ENCODE measurements around the gene LRRC3. TPM values are rescaled to one million over a fixed set of nuclear protein-coding genes. Genes with fewer than 3 reads are reported as not detected.

Gene LRRC3
- total and polyA plus RNA-seq, 2 of the 8 experiments (the other 6 are each of a cell fraction or from before 2014, with no cell fraction given): 3.1 to 5.4 TPM

DNA sequence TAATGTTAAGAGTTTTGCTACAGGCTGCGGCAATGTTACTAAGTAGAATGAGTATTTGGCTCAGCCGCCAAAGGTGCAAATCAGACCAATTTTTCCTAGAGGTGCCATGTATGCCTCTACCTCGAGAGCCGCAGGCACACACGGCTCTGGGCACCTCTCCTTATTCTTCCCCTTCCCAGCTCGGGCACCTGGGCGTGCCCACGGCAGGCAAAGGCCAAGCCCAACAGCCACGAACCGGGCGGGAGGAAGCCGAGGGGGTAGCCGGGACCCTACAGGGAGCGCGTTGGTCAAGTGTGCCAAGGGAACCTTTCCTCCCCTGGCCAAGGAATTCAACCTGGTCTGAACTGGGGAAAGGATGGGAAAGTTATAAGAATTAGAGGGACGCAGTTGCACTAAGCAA is 31.0 kb downstream of the LRRC3 start:
- H4K91ac ChIP-seq (replicated peaks; ENCODE audit: insufficient read length, low read length): no peak overlapping the region
- H2BK12ac ChIP-seq (ENCODE audit: low read depth, low read length): no peak overlapping the region
- H3K27me3 ChIP-seq (replicated peaks in 1 of 4; ENCODE audit: control insufficient read depth in 3 of 4, extremely low read depth in 1 of 4, insufficient read depth in 3 of 4, low read length in 3 of 4): no peaks in the 10 kb centered on the region; a peak in 1 of 7 replicates
- H3K18ac ChIP-seq (ENCODE audit: extremely low read depth, low read length): no peak overlapping the region
- no peak overlapping the region for H3K56ac ChIP-seq (replicated peaks; ENCODE audit: insufficient read length, low read depth, low read length)
- no peak overlapping the region for H3K4ac ChIP-seq (replicated peaks; ENCODE audit: insufficient read length, low read depth, low read length)
- no peaks in the 10 kb centered on the region; the same call in 1 of the 2 replicates for H3K23me2 ChIP-seq (ENCODE audit: low read depth, low read length)
- H3K79me2 ChIP-seq (ENCODE audit: control insufficient read depth in 1 of 2, insufficient read depth in 2 of 2, low read length in 2 of 2): peaks cover 3 to 25% of the 10 kb centered on the region in 2 experiments; a peak in 3 of 4 replicates
- no peak overlapping the region for H2BK120ac ChIP-seq (replicated peaks; ENCODE audit: low read depth, low read length)
- no peak for FAIRE-seq
- no peak overlapping the region for H4K8ac ChIP-seq (ENCODE audit: extremely low read depth, insufficient read depth, low read length)
- H4K5ac ChIP-seq (ENCODE audit: insufficient read length, low read depth, low read length): no peak overlapping the region
- no peak overlapping the region for H2AK5ac ChIP-seq (ENCODE audit: low read depth, low read length)
- H2BK20ac ChIP-seq (ENCODE audit: low read length): no peak overlapping the region
- no peak overlapping the region for H2BK15ac ChIP-seq (ENCODE audit: low read length)
- H2BK5ac ChIP-seq (ENCODE audit: low read depth, low read length): no peak overlapping the region; the same call in 1 of the 2 replicates
- peaks cover 0 to 12% (median 4%) of the 10 kb centered on the region in 4 experiments; a peak in 4 of 8 replicates for H3K36me3 ChIP-seq (ENCODE audit: control insufficient read depth in 2 of 4, insufficient read depth in 4 of 4, low read length in 3 of 4)
- no peak for DNase-seq (ENCODE audit: low read depth in 1 of 2, low spot score in 2 of 2)
- H3K4me1 ChIP-seq (replicated peaks in 1 of 4; ENCODE audit: control insufficient read depth in 3 of 4, insufficient read depth in 4 of 4, low read length in 3 of 4): peaks cover 0 to 3% (median 1%) of the 10 kb centered on the region in 4 experiments; a peak in 3 of 7 replicates
- H3K79me1 ChIP-seq (ENCODE audit: low read depth, low read length): no peaks in the 10 kb centered on the region
- no peaks in the 10 kb centered on the region for H4K20me1 ChIP-seq (replicated peaks in 1 of 2; ENCODE audit: control insufficient read depth in 1 of 2, insufficient read depth in 2 of 2, low read length in 2 of 2)
- H3K14ac ChIP-seq (ENCODE audit: insufficient read length): no peak overlapping the region
- WGBS, 2 experiments (ENCODE audit: extremely low coverage in 1 of 2, insufficient coverage in 1 of 2, insufficient read length in 1 of 2, insufficient replicate concordance in 2 of 2, low coverage in 1 of 2, low lambda C conversion rate in 2 of 2, missing lambda C conversion rate in 1 of 2): 63% methylated on average over 16 of the region's 16 CpGs; no CpG with 5 or more reads in 1 of the 2 experiments
- H2AFZ ChIP-seq (ENCODE audit: low read length): no peak overlapping the region
- H3K23ac ChIP-seq (ENCODE audit: insufficient read length): no peak overlapping the region
- POLR2A ChIA-PET (ENCODE audit: partially characterized antibody): interaction anchor here (0.6 to 1.4 kb wide), 9 partner anchors 10 to 443 kb away, joined by 3 to 14 read pairs (median 3); partner anchors contain the start of gene PTTG1IP
- H3K4me2 ChIP-seq (ENCODE audit: insufficient read depth in 1 of 2, low read depth in 2 of 2, low read length in 2 of 2): peak overlapping the region; percentile 65 to 92
- H3K9me3 ChIP-seq (ENCODE audit: insufficient read depth in 2 of 2, low read depth in 1 of 2, low read length in 1 of 2): peaks cover 0 to 6% of the 10 kb centered on the region in 2 experiments; a peak in 2 of 4 replicates
- peak overlapping the region; percentile 64 to 93 (median 67) for H3K4me3 ChIP-seq (ENCODE audit: extremely low read depth in 1 of 4, insufficient read depth in 2 of 4, low read depth in 3 of 4, low read length in 4 of 4)
- no peak overlapping the region for H3K27ac ChIP-seq (ENCODE audit: low read depth, low read length)
- H3K9ac ChIP-seq (replicated peaks in 1 of 4; ENCODE audit: extremely low read depth in 1 of 4, low read depth in 3 of 4, low read length in 3 of 4): peak overlapping the region in 3 of 4 experiments; percentile 56 to 59 (median 58); a peak in 3 of 7 replicates
- CTCF ChIA-PET (ENCODE audit: partially characterized antibody): interaction anchor here (0.9 to 1.3 kb wide), 5 partner anchors 18 to 314 kb away, joined by 3 to 5 read pairs (median 3); no protein-coding TSS in a partner anchor
- TF ChIP-seq CBX5 (IDR thresholded peaks at IDR 0.05; ENCODE audit: low read depth, low read length): no peak
- TF ChIP-seq NRF1 (IDR thresholded peaks at IDR 0.05; ENCODE audit: low read depth, low read length): no peak
- no peak for TF ChIP-seq SP2 (IDR thresholded peaks at IDR 0.05; ENCODE audit: low read length)
- no peak for TF ChIP-seq CBX8 (IDR thresholded peaks at IDR 0.05; ENCODE audit: borderline replicate concordance, low read depth, low read length)
- no peak for TF ChIP-seq POLR2A (IDR thresholded peaks at IDR 0.05; ENCODE audit: control extremely low read depth in 1 of 2, low read depth in 2 of 2, low read length in 2 of 2)
- TF ChIP-seq BACH1 (IDR thresholded peaks at IDR 0.05; ENCODE audit: low read length): no peak
- TF ChIP-seq, protein P1, sequence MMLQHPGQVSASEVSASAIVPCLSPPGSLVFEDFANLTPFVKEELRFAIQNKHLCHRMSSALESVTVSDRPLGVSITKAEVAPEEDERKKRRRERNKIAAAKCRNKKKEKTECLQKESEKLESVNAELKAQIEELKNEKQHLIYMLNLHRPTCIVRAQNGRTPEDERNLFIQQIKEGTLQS (IDR thresholded peaks at IDR 0.05; ENCODE audit: insufficient read depth, low read depth, low read length): no peak
- no peak for TF ChIP-seq TAF7 (optimal IDR thresholded peaks at IDR 0.05; ENCODE audit: borderline replicate concordance, low read depth, low read length)
- TF ChIP-seq RBBP5 (IDR thresholded peaks at IDR 0.05; ENCODE audit: borderline replicate concordance, low read depth, low read length): no peak
- TF ChIP-seq JUN (IDR thresholded peaks at IDR 0.05; ENCODE audit: low read depth, low read length): no peak
- TF ChIP-seq, protein P2, sequence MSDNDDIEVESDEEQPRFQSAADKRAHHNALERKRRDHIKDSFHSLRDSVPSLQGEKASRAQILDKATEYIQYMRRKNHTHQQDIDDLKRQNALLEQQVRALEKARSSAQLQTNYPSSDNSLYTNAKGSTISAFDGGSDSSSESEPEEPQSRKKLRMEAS (IDR thresholded peaks at IDR 0.05): no peak
- no peak for TF ChIP-seq RXRA (IDR thresholded peaks at IDR 0.05; ENCODE audit: insufficient read depth, low read depth, low read length)
- TF ChIP-seq TCF12 (IDR thresholded peaks at IDR 0.05; ENCODE audit: low read depth, low read length): no peak

All from H1 (cell line).